H1 (cell line): ENCODE measurements around the gene CDKL5. TPM values are rescaled to one million over a fixed set of nuclear protein-coding genes. Genes with fewer than 3 reads are reported as not detected.

ENCODE experiments used
- CTCF ChIA-PET: fragments of 300-600 bp; sonication (Branson Sonifier 250); formaldehyde crosslinking; loops from one replicate; lab custom pipeline; 2021; ENCODE audit not compliant: partially characterized antibody; lab: Charles Lee
- POLR2A ChIA-PET: fragments of 300-600 bp; sonication (Branson Sonifier 250); formaldehyde crosslinking; loops from one replicate; lab custom pipeline; 2021; ENCODE audit warnings: inconsistent platforms; ENCODE audit not compliant: partially characterized antibody; lab: Charles Lee
- DNase-seq, 2 experiments: peaks; one replicate each; pipeline versions ENCODE4 v3.0.0 to v3.0.0-alpha.2; 2010 to 2022; ENCODE audit warnings: low spot score in 2 of 2, low read depth in 1 of 2, mixed read lengths in 1 of 2
- FAIRE-seq: peaks from 2 replicates; lab custom pipeline; 2011; peaks lifted over from hg19 to GRCh38; lab: Jason Lieb, UNC
- H2AFZ ChIP-seq: 2 replicates; pipeline ENCODE4 v1.8.1; 2012; ENCODE audit warnings: low read length, inconsistent platforms
- H2AK5ac ChIP-seq: 2 replicates; pipeline ENCODE4 v1.6.1; 2013; ENCODE audit warnings: low read depth, low read length
- H2BK120ac ChIP-seq: replicated peaks from 2 replicates; pipeline ENCODE3; 2013; ENCODE audit warnings: low read depth, low read length, inconsistent platforms
- H2BK12ac ChIP-seq: 2 replicates; pipeline ENCODE4 v1.6.1; 2013; ENCODE audit warnings: low read depth, low read length
- H2BK15ac ChIP-seq: 2 replicates; pipeline ENCODE4 v1.6.1; 2013; ENCODE audit warnings: low read length
- H2BK20ac ChIP-seq: 2 replicates; pipeline ENCODE4 v1.6.1; 2013; ENCODE audit warnings: low read length
- H2BK5ac ChIP-seq: 2 replicates; pipeline ENCODE4 v1.6.1; 2013; ENCODE audit warnings: low read depth, low read length
- H3K14ac ChIP-seq: 2 replicates; pipeline ENCODE4 v1.6.1; 2013; ENCODE audit warnings: inconsistent platforms; ENCODE audit not compliant: insufficient read length
- H3K18ac ChIP-seq: 2 replicates; pipeline ENCODE4 v1.6.1; 2013; ENCODE audit warnings: low read length; ENCODE audit errors: extremely low read depth
- H3K23ac ChIP-seq: 2 replicates; pipeline ENCODE4 v1.6.1; 2013; ENCODE audit warnings: inconsistent platforms; ENCODE audit not compliant: insufficient read length
- H3K23me2 ChIP-seq: 2 replicates; pipeline ENCODE4 v1.6.1; 2013; ENCODE audit warnings: low read depth, low read length
- H3K27ac ChIP-seq: 2 replicates; pipeline ENCODE4 v1.6.1; 2011; ENCODE audit warnings: low read depth, low read length, inconsistent platforms
- H3K27me3 ChIP-seq, 4 experiments: replicated peaks in 1 of 4; 1 replicate in 1 of 4; 2 replicates in 3 of 4; pipeline versions ENCODE4 v1.6.1 to v1.8.1; 2011 to 2013; ENCODE audit warnings: low read length in 3 of 4, mild to moderate bottlenecking in 3 of 4, inconsistent platforms in 2 of 4, mixed read lengths in 2 of 4, moderate library complexity in 1 of 4; ENCODE audit not compliant: control insufficient read depth in 3 of 4, insufficient read depth in 3 of 4; ENCODE audit errors: extremely low read depth in 1 of 4
- H3K36me3 ChIP-seq, 4 experiments: 2 replicates each; pipeline versions ENCODE4 v1.6.1 to v1.8.1; 2011 to 2013; ENCODE audit warnings: mild to moderate bottlenecking in 4 of 4, low read length in 3 of 4, moderate library complexity in 2 of 4, control low read depth in 1 of 4, inconsistent platforms in 1 of 4; ENCODE audit not compliant: insufficient read depth in 4 of 4, control insufficient read depth in 2 of 4
- H3K4ac ChIP-seq: replicated peaks from 2 replicates; pipeline ENCODE3; 2013; ENCODE audit warnings: low read length, low read depth, mixed read lengths, inconsistent platforms; ENCODE audit not compliant: insufficient read length
- H3K4me1 ChIP-seq, 4 experiments: replicated peaks in 1 of 4; 1 replicate in 1 of 4; 2 replicates in 3 of 4; pipeline versions ENCODE4 v1.6.1 to v1.8.1; 2011 to 2013; ENCODE audit warnings: low read length in 3 of 4, inconsistent platforms in 2 of 4, mixed read lengths in 1 of 4; ENCODE audit not compliant: insufficient read depth in 4 of 4, control insufficient read depth in 3 of 4
- H3K4me2 ChIP-seq, 2 experiments: 2 replicates each; pipeline versions ENCODE4 v1.6.1 to v1.8.1; 2011 to 2013; ENCODE audit warnings: low read depth in 2 of 2, low read length in 2 of 2, control low read depth in 1 of 2, inconsistent platforms in 1 of 2, mild to moderate bottlenecking in 1 of 2; ENCODE audit not compliant: insufficient read depth in 1 of 2
- H3K4me3 ChIP-seq, 4 experiments: fragments of 200-600, 300-600 bp in 1 of 4; sonication (generic), shearing (Covaris generic), sonication (Bioruptor Twin) in 1 of 4; 2 replicates each; pipeline versions ENCODE4 v1.5.1 to v1.8.1; 2011 to 2016; ENCODE audit warnings: low read length in 4 of 4, low read depth in 3 of 4, control low read depth in 2 of 4, inconsistent platforms in 2 of 4, mild to moderate bottlenecking in 2 of 4, mixed read lengths in 1 of 4, moderate library complexity in 1 of 4; ENCODE audit not compliant: insufficient read depth in 2 of 4; ENCODE audit errors: extremely low read depth in 1 of 4
- H3K56ac ChIP-seq: replicated peaks from 2 replicates; pipeline ENCODE3; 2013; ENCODE audit warnings: low read depth, mild to moderate bottlenecking, mixed read lengths, low read length, inconsistent platforms; ENCODE audit not compliant: insufficient read length
- H3K79me1 ChIP-seq: 2 replicates; pipeline ENCODE4 v1.6.1; 2013; ENCODE audit warnings: low read depth, low read length, control low read depth
- H3K79me2 ChIP-seq, 2 experiments: 2 replicates each; pipeline versions ENCODE4 v1.6.1 to v1.8.1; 2012 to 2013; ENCODE audit warnings: low read length in 2 of 2, mild to moderate bottlenecking in 2 of 2, inconsistent platforms in 1 of 2; ENCODE audit not compliant: insufficient read depth in 2 of 2, control insufficient read depth in 1 of 2
- H3K9ac ChIP-seq, 4 experiments: replicated peaks in 1 of 4; 1 replicate in 1 of 4; 2 replicates in 3 of 4; pipeline versions ENCODE4 v1.6.1 to v1.8.1; 2011 to 2013; ENCODE audit warnings: low read depth in 3 of 4, low read length in 3 of 4, control low read depth in 2 of 4, mild to moderate bottlenecking in 2 of 4, moderate library complexity in 2 of 4, inconsistent platforms in 1 of 4; ENCODE audit errors: extremely low read depth in 1 of 4
- H3K9me3 ChIP-seq, 2 experiments: 2 replicates each; pipeline versions ENCODE4 v1.6.1 to v1.8.1; 2012 to 2013; ENCODE audit warnings: mild to moderate bottlenecking in 2 of 2, moderate library complexity in 2 of 2, control low read depth in 1 of 2, inconsistent platforms in 1 of 2, low read depth in 1 of 2, low read length in 1 of 2, mixed read lengths in 1 of 2; ENCODE audit not compliant: insufficient read depth in 2 of 2
- H4K20me1 ChIP-seq, 2 experiments: replicated peaks in 1 of 2; 2 replicates each; pipeline versions ENCODE3 to v1.8.1; 2011 to 2013; ENCODE audit warnings: inconsistent platforms in 2 of 2, low read length in 2 of 2, mild to moderate bottlenecking in 1 of 2; ENCODE audit not compliant: insufficient read depth in 2 of 2, control insufficient read depth in 1 of 2
- H4K5ac ChIP-seq: 2 replicates; pipeline ENCODE4 v1.6.1; 2013; ENCODE audit warnings: low read length, low read depth, mixed read lengths, inconsistent platforms; ENCODE audit not compliant: insufficient read length
- H4K8ac ChIP-seq: 2 replicates; pipeline ENCODE4 v1.8.0; 2013; ENCODE audit warnings: mild to moderate bottlenecking, moderate library complexity, low read length, inconsistent platforms; ENCODE audit not compliant: insufficient read depth; ENCODE audit errors: extremely low read depth
- H4K91ac ChIP-seq: replicated peaks from 2 replicates; pipeline ENCODE3; 2013; ENCODE audit warnings: low read length, mixed read lengths, inconsistent platforms; ENCODE audit not compliant: insufficient read length
- CTBP2 ChIP-seq: IDR thresholded peaks from 2 replicates; pipeline ENCODE4 v1.7.0; 2011; ENCODE audit warnings: borderline replicate concordance, mild to moderate bottlenecking, moderate library complexity, mixed read lengths, low read length; ENCODE audit not compliant: insufficient read depth, insufficient read length
- E2F6 ChIP-seq: IDR thresholded peaks from 2 replicates; pipeline ENCODE4 v1.6.1; 2012; ENCODE audit warnings: inconsistent platforms
- EZH2 ChIP-seq: fragments of 200-600 bp; sonication (generic); IDR thresholded peaks from 2 replicates; pipeline ENCODE4 v1.7.1; 2012; ENCODE audit warnings: low read depth, mild to moderate bottlenecking, moderate library complexity, low read length, inconsistent platforms; ENCODE audit not compliant: severe bottlenecking
- KDM5A ChIP-seq: fragments of 200-600 bp; IDR thresholded peaks from 2 replicates; pipeline ENCODE4 v1.7.1; 2012; ENCODE audit warnings: mild to moderate bottlenecking, low read length, inconsistent platforms, mixed read lengths
- NRF1 ChIP-seq: IDR thresholded peaks from 2 replicates; pipeline ENCODE4 v1.6.1; 2011; ENCODE audit warnings: mild to moderate bottlenecking, low read depth, low read length, improper control_type of control experiment
- RAD21 ChIP-seq, 2 experiments: IDR thresholded peaks in 1 of 2; conservative IDR thresholded peaks in 1 of 2; 2 replicates each; pipeline ENCODE4 v1.6.1; 2011; ENCODE audit warnings: low read depth in 2 of 2, low read length in 2 of 2, improper control_type of control experiment in 1 of 2, inconsistent platforms in 1 of 2, mild to moderate bottlenecking in 1 of 2, moderate library complexity in 1 of 2
- RFX5 ChIP-seq: IDR thresholded peaks from 2 replicates; pipeline ENCODE4 v1.6.1; 2011; ENCODE audit warnings: low read depth, low read length, improper control_type of control experiment, borderline replicate concordance
- TCF12 ChIP-seq: IDR thresholded peaks from 2 replicates; pipeline ENCODE4 v1.6.1; 2011; ENCODE audit warnings: low read depth, mild to moderate bottlenecking, low read length
- YY1 ChIP-seq: IDR thresholded peaks from 2 replicates; pipeline ENCODE4 v1.6.1; 2011; ENCODE audit warnings: low read depth, mild to moderate bottlenecking, low read length
- ZNF274 ChIP-seq: IDR thresholded peaks from 2 replicates; pipeline ENCODE4 v1.7.0; 2012; ENCODE audit warnings: low read length, borderline replicate concordance; ENCODE audit errors: extremely low read depth
- WGBS, 2 experiments: shearing (Covaris generic) in 1 of 2; methylation state at CpG; one replicate each; pipeline versions ENCODE4 v1.1.6 to v1.1.7; 2013 to 2015; ENCODE audit warnings: low lambda C conversion rate in 2 of 2, mixed read lengths in 2 of 2, inconsistent platforms in 1 of 2, low coverage in 1 of 2, missing lambda C conversion rate in 1 of 2; ENCODE audit not compliant: insufficient replicate concordance in 2 of 2, insufficient coverage in 1 of 2, insufficient read length in 1 of 2; ENCODE audit errors: extremely low coverage in 1 of 2, missing lambda C conversion rate in 1 of 2; 5-methylcytosine and 5-hydroxymethylcytosine counted together
- polyA plus RNA-seq, 7 experiments: library from polyadenylated mRNA; depleted of rRNA in 3 of 7; stranded (reverse) in 5 of 7; unstranded in 2 of 7; fragments of >200 nt in 5 of 7; fragments of 200-250 nt in 2 of 7; gene quantifications; 1 replicate in 5 of 7; 2 replicates in 1 of 7; 4 replicates in 1 of 7; pipeline versions ENCODE4 v1.2.1 to v1.2.3, GENCODE V29; 2011 to 2013; ENCODE audit warnings: missing spikeins in 2 of 7, mixed read lengths in 2 of 7
- total RNA-seq: library from RNA; stranded (reverse); fragmentation: NEBNext Ultra II Directional; extraction: Animal tissue kit (Norgen Biotek cat#: 25700); gene quantifications from 2 replicates; pipeline ENCODE4 v1.2.1, GENCODE V29; 2021
- TF ChIP-seq, protein P1 (sequence below): IDR thresholded peaks from 2 replicates; pipeline ENCODE4 v1.6.1; 2011; ENCODE audit warnings: low read length, improper control_type of control experiment

The CDKL5 gene
- total and polyA plus RNA-seq, 2 of the 8 experiments (the other 6 are each of a cell fraction or from before 2014, with no cell fraction given) = 5.5 to 15.6 TPM

DNA sequence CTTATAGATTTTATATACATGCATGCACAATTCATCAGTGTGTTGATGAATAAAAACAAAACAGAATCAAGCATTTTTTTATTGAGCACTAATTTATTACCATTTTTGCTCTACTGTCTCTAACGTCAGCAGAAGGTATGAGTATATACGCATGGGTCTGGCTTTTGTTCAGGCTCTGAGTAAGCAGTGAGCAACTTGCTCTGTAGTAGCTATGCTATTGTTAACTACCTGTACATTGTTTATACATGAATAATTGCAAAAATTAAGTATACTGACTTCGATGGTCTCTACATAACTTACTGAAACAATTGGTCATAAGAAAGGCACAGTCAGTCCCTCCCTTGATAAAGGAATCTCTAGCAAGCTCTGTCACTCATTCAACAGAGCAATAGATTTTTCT is 123.6 kb downstream of the CDKL5 start:
- Histone ChIP-seq H3K23ac (no peak overlapping the region), H3K56ac (no peak overlapping the region), H2BK120ac (no peak overlapping the region), H3K9ac (no peak overlapping the region), H4K8ac (no peak overlapping the region), H4K20me1 (peaks cover 0 to 11% of the 10 kb centered on the region in 2 experiments), H3K14ac (no peak overlapping the region), H3K18ac (no peak overlapping the region), H4K91ac (no peak overlapping the region), H2BK15ac (no peak overlapping the region), H2AK5ac (no peak overlapping the region), H3K4me1 (peaks cover 0 to 5% (median 4%) of the 10 kb centered on the region in 4 experiments; a peak in 5 of 7 replicates), H3K36me3 (no peaks in the 10 kb centered on the region), H3K9me3 (no peaks in the 10 kb centered on the region), H3K79me1 (no peaks in the 10 kb centered on the region), H4K5ac (no peak overlapping the region), H3K27me3 (no peaks in the 10 kb centered on the region), H2BK20ac (no peak overlapping the region), H3K4me3 (no peak overlapping the region), H2BK5ac (no peak overlapping the region), H3K27ac (no peak overlapping the region), H3K79me2 (peaks cover 0 to 7% of the 10 kb centered on the region in 2 experiments; a peak in 1 of 4 replicates), H3K4me2 (no peak overlapping the region), H3K4ac (no peak overlapping the region), H3K23me2 (no peaks in the 10 kb centered on the region), H2BK12ac (no peak overlapping the region), H2AFZ (no peak overlapping the region)
- no peak for FAIRE-seq
- CTCF ChIA-PET = no interaction called here
- POLR2A ChIA-PET = no interaction called here
- DNase-seq = no peak
- WGBS, 2 experiments = 92% methylated on average over 3 of the region's 3 CpGs; no CpG with 5 or more reads in 1 of the 2 experiments
- TF ChIP-seq CTBP2 (no peak), E2F6 (no peak), RFX5 (no peak), EZH2 (no peak), RAD21 (IDR thresholded peaks at IDR 0.05 in 1 of 2, conservative IDR thresholded peaks at IDR 0.05 in 1 of 2; ENCODE audit: low read depth in 2 of 2, low read length in 2 of 2) (no peak), ZNF274 (no peak), TCF12 (no peak), KDM5A (no peak), NRF1 (no peak), YY1 (no peak)
- TF ChIP-seq, protein P1, sequence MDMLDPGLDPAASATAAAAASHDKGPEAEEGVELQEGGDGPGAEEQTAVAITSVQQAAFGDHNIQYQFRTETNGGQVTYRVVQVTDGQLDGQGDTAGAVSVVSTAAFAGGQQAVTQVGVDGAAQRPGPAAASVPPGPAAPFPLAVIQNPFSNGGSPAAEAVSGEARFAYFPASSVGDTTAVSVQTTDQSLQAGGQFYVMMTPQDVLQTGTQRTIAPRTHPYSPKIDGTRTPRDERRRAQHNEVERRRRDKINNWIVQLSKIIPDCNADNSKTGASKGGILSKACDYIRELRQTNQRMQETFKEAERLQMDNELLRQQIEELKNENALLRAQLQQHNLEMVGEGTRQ = no peak
